ENCODE results near the gene OSTN.
"Not testable (repeated sequence)": the region's sequence is repeated elsewhere in the genome, so short reads cannot be mapped to it uniquely, and the experiment has no call there.

The OSTN gene

GRCh38 chr3:191185382-191185781 is 13.7 kb upstream of the OSTN start:
- H3K9me3 ChIP-seq (ENCODE audit: control insufficient read depth, insufficient read depth, low read length); H3K4me3 ChIP-seq (ENCODE audit: low read depth, low read length); H3K27me3 ChIP-seq (ENCODE audit: control insufficient read depth, insufficient read depth, low read length); H3K36me3 ChIP-seq (ENCODE audit: control insufficient read depth, insufficient read depth, low read length); H3K4me1 ChIP-seq (ENCODE audit: control insufficient read depth, insufficient read depth, low read length); H3K27ac ChIP-seq (ENCODE audit: low read depth, low read length); H3K9ac ChIP-seq (ENCODE audit: low read depth, low read length): not testable (repeated sequence)

GRCh38 chr3:191188246-191188645 is 10.8 kb upstream of the OSTN start:
- not testable (repeated sequence) for H3K27ac ChIP-seq (ENCODE audit: low read depth, low read length); H3K4me1 ChIP-seq (ENCODE audit: control insufficient read depth, insufficient read depth, low read length)

GRCh38 chr3:191192270-191192669 is 6.8 kb upstream of the OSTN start:
- H3K4me1 ChIP-seq (ENCODE audit: control insufficient read depth, insufficient read depth, low read length); H3K36me3 ChIP-seq (ENCODE audit: control insufficient read depth, insufficient read depth, low read length): not testable (repeated sequence)

More at GRCh38 chr3:191188246-191188645, 10.8 kb upstream of the OSTN start:
- H3K4me3 ChIP-seq (ENCODE audit: low read depth, low read length); H3K9me3 ChIP-seq (ENCODE audit: control insufficient read depth, insufficient read depth, low read length); H3K27me3 ChIP-seq (ENCODE audit: control insufficient read depth, insufficient read depth, low read length); H3K36me3 ChIP-seq (ENCODE audit: control insufficient read depth, insufficient read depth, low read length); H3K9ac ChIP-seq (ENCODE audit: low read depth, low read length): not testable (repeated sequence)

DNA sequence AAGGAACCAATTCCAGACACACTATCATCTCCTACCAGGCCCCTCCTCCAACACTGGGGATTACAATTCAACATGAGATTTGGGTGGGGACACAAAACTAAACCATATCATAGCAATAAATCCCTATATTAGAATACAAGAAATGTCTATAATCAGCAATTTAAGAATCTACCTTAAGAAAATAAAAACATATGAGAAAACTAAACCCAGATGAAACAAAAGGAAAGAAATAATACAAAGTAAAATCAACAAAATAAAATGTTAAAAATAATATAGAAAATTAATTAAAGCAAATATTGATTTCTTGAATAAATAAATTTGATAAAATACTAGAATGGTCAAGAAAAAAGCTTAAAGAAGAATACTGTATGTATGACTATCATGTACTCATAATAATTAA is 6.1 kb upstream of the OSTN start:
- Histone ChIP-seq H3K4me1 (ENCODE audit: control insufficient read depth, insufficient read depth, low read length) (no peaks in the 10 kb centered on the region), H3K9ac (ENCODE audit: low read depth, low read length) (no peak overlapping the region), H3K27me3 (ENCODE audit: control insufficient read depth, insufficient read depth, low read length) (no peaks in the 10 kb centered on the region), H3K9me3 (ENCODE audit: control insufficient read depth, insufficient read depth, low read length) (no peaks in the 10 kb centered on the region), H3K36me3 (ENCODE audit: control insufficient read depth, insufficient read depth, low read length) (no peaks in the 10 kb centered on the region), H3K4me3 (ENCODE audit: low read depth, low read length) (no peak overlapping the region), H3K27ac (ENCODE audit: low read depth, low read length) (no peak overlapping the region)

More at GRCh38 chr3:191192270-191192669, 6.8 kb upstream of the OSTN start:
- not testable (repeated sequence) for H3K27ac ChIP-seq (ENCODE audit: low read depth, low read length); H3K9me3 ChIP-seq (ENCODE audit: control insufficient read depth, insufficient read depth, low read length); H3K4me3 ChIP-seq (ENCODE audit: low read depth, low read length); H3K27me3 ChIP-seq (ENCODE audit: control insufficient read depth, insufficient read depth, low read length); H3K9ac ChIP-seq (ENCODE audit: low read depth, low read length)

GRCh38 chr3:191197761-191198306 is 1.2 kb upstream of the OSTN start:
- Histone ChIP-seq H3K4me3 (ENCODE audit: low read depth, low read length) (no peak overlapping the region), H3K9me3 (ENCODE audit: control insufficient read depth, insufficient read depth, low read length) (no peaks in the 10 kb centered on the region), H3K9ac (ENCODE audit: low read depth, low read length) (no peak overlapping the region), H3K36me3 (ENCODE audit: control insufficient read depth, insufficient read depth, low read length) (no peaks in the 10 kb centered on the region), H3K4me1 (ENCODE audit: control insufficient read depth, insufficient read depth, low read length) (no peaks in the 10 kb centered on the region), H3K27ac (ENCODE audit: low read depth, low read length) (no peak overlapping the region), H3K27me3 (ENCODE audit: control insufficient read depth, insufficient read depth, low read length) (no peaks in the 10 kb centered on the region)

GRCh38 chr3:191198480-191198879 is 561 bp upstream of the OSTN start:
- Histone ChIP-seq H3K27ac (ENCODE audit: low read depth, low read length) (no peak overlapping the region), H3K9me3 (ENCODE audit: control insufficient read depth, insufficient read depth, low read length) (no peaks in the 10 kb centered on the region), H3K9ac (ENCODE audit: low read depth, low read length) (no peak overlapping the region), H3K4me1 (ENCODE audit: control insufficient read depth, insufficient read depth, low read length) (no peaks in the 10 kb centered on the region), H3K27me3 (ENCODE audit: control insufficient read depth, insufficient read depth, low read length) (no peaks in the 10 kb centered on the region), H3K4me3 (ENCODE audit: low read depth, low read length) (no peak overlapping the region), H3K36me3 (ENCODE audit: control insufficient read depth, insufficient read depth, low read length) (no peaks in the 10 kb centered on the region)

GRCh38 chr3:191210032-191210431 is 11.0 kb downstream of the OSTN start:
- no peak overlapping the region for H3K27ac ChIP-seq (ENCODE audit: low read depth, low read length)
- H3K4me3 ChIP-seq (ENCODE audit: low read depth, low read length): no peak overlapping the region
- H3K9ac ChIP-seq (ENCODE audit: low read depth, low read length): no peak overlapping the region
- H3K36me3 ChIP-seq (ENCODE audit: control insufficient read depth, insufficient read depth, low read length): no peaks in the 10 kb centered on the region
- H3K4me1 ChIP-seq (ENCODE audit: control insufficient read depth, insufficient read depth, low read length): no peaks in the 10 kb centered on the region
- H3K9me3 ChIP-seq (ENCODE audit: control insufficient read depth, insufficient read depth, low read length): no peaks in the 10 kb centered on the region
- no peaks in the 10 kb centered on the region for H3K27me3 ChIP-seq (ENCODE audit: control insufficient read depth, insufficient read depth, low read length)

GRCh38 chr3:191216510-191216909 is 17.5 kb downstream of the OSTN start:
- Histone ChIP-seq H3K27me3 (ENCODE audit: control insufficient read depth, insufficient read depth, low read length) (no peaks in the 10 kb centered on the region), H3K9me3 (ENCODE audit: control insufficient read depth, insufficient read depth, low read length) (peaks cover 12% of the 10 kb centered on the region), H3K27ac (ENCODE audit: low read depth, low read length) (no peak overlapping the region), H3K4me3 (ENCODE audit: low read depth, low read length) (no peak overlapping the region), H3K36me3 (ENCODE audit: control insufficient read depth, insufficient read depth, low read length) (no peaks in the 10 kb centered on the region), H3K4me1 (ENCODE audit: control insufficient read depth, insufficient read depth, low read length) (no peaks in the 10 kb centered on the region), H3K9ac (ENCODE audit: low read depth, low read length) (no peak overlapping the region)

- Histone ChIP-seq H3K9me3 (ENCODE audit: control insufficient read depth, insufficient read depth, low read length) (peaks cover 12% of the 10 kb centered on the region), H3K27me3 (ENCODE audit: control insufficient read depth, insufficient read depth, low read length) (no peaks in the 10 kb centered on the region), H3K36me3 (ENCODE audit: control insufficient read depth, insufficient read depth, low read length) (no peaks in the 10 kb centered on the region), H3K27ac (ENCODE audit: low read depth, low read length) (no peak overlapping the region), H3K9ac (ENCODE audit: low read depth, low read length) (no peak overlapping the region), H3K4me1 (ENCODE audit: control insufficient read depth, insufficient read depth, low read length) (no peaks in the 10 kb centered on the region), H3K4me3 (ENCODE audit: low read depth, low read length) (no peak overlapping the region)
Observed at GRCh38 chr3:191217301-191217700, 18.3 kb downstream of the OSTN start.

GRCh38 chr3:191220908-191221307 is 21.9 kb downstream of the OSTN start:
- Histone ChIP-seq H3K9ac (ENCODE audit: low read depth, low read length) (no peak overlapping the region), H3K9me3 (ENCODE audit: control insufficient read depth, insufficient read depth, low read length) (peaks cover 5% of the 10 kb centered on the region), H3K4me1 (ENCODE audit: control insufficient read depth, insufficient read depth, low read length) (no peaks in the 10 kb centered on the region), H3K4me3 (ENCODE audit: low read depth, low read length) (no peak overlapping the region), H3K27me3 (ENCODE audit: control insufficient read depth, insufficient read depth, low read length) (no peaks in the 10 kb centered on the region), H3K27ac (ENCODE audit: low read depth, low read length) (no peak overlapping the region), H3K36me3 (ENCODE audit: control insufficient read depth, insufficient read depth, low read length) (no peaks in the 10 kb centered on the region)

- Histone ChIP-seq H3K9me3 (ENCODE audit: control insufficient read depth, insufficient read depth, low read length) (no peaks in the 10 kb centered on the region), H3K27me3 (ENCODE audit: control insufficient read depth, insufficient read depth, low read length) (no peaks in the 10 kb centered on the region), H3K36me3 (ENCODE audit: control insufficient read depth, insufficient read depth, low read length) (no peaks in the 10 kb centered on the region), H3K27ac (ENCODE audit: low read depth, low read length) (no peak overlapping the region), H3K4me1 (ENCODE audit: control insufficient read depth, insufficient read depth, low read length) (no peaks in the 10 kb centered on the region), H3K4me3 (ENCODE audit: low read depth, low read length) (no peak overlapping the region), H3K9ac (ENCODE audit: low read depth, low read length) (no peak overlapping the region)
Observed at GRCh38 chr3:191221638-191222037, 22.6 kb downstream of the OSTN start.

- H3K36me3 ChIP-seq (ENCODE audit: control insufficient read depth, insufficient read depth, low read length): no peaks in the 10 kb centered on the region
- H3K9me3 ChIP-seq (ENCODE audit: control insufficient read depth, insufficient read depth, low read length): no peaks in the 10 kb centered on the region
- no peaks in the 10 kb centered on the region for H3K4me1 ChIP-seq (ENCODE audit: control insufficient read depth, insufficient read depth, low read length)
- no peak overlapping the region for H3K27ac ChIP-seq (ENCODE audit: low read depth, low read length)
- no peaks in the 10 kb centered on the region for H3K27me3 ChIP-seq (ENCODE audit: control insufficient read depth, insufficient read depth, low read length)
- no peak overlapping the region for H3K9ac ChIP-seq (ENCODE audit: low read depth, low read length)
- H3K4me3 ChIP-seq (ENCODE audit: low read depth, low read length): no peak overlapping the region
Observed at GRCh38 chr3:191227541-191227940, 28.5 kb downstream of the OSTN start.
